GM10847 (cell line): Measurements from ENCODE around the gene DNAH10.

ENCODE experiments used
- POLR2A ChIP-seq: IDR thresholded peaks from 2 replicates; pipeline ENCODE4 v1.6.1; 2011; ENCODE audit not compliant: insufficient read length; ENCODE audit errors: extremely low read depth

Gene DNAH10

GRCh38 chr12:123936471-123936870 is 174.4 kb downstream of the DNAH10 start:
- TF ChIP-seq POLR2A: no peak

DNA sequence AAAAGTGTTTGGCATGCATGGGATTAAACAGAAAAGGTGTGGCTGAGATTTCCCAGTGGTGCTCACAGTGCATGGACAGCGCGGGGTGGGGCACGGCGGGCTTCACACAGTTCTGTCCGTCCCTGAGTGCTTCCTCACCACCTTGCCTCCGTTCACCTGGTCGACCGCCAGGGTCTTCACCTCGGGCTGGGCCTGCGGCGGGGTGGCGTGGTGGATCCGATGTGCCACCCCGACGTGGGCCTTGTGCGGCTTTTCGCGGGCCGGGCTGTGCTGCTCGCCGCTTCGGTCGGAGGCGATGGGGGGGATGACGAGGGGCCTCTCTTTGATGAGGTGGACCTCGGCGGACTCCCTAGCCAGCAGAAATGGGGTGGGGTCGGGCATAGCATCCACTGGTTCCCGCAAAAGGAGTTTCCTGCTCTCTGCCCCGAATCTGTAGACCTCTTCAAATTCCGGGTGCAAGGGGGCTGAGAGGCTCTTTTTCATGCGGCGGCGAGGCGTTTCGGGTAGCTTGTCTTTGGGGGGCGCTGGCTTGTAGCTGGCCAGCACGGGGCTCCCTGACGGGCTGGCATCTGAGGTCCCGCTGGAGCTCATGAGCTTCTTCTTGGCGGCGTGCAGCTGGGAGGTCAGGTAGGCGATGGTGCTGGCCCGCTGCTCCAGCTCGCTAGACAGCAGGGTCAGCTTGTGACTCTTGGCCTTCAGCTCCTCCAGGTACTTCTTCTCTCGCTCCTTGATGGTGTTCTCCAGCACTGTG is 175.0 kb downstream of the DNAH10 start:
- TF ChIP-seq POLR2A: no peak

- no peak for TF ChIP-seq POLR2A
Measured at GRCh38 chr12:123937707-123938591, 175.8 kb downstream of the DNAH10 start.

GRCh38 chr12:123938679-123939480 is 176.8 kb downstream of the DNAH10 start:
- TF ChIP-seq POLR2A: no peak

DNA sequence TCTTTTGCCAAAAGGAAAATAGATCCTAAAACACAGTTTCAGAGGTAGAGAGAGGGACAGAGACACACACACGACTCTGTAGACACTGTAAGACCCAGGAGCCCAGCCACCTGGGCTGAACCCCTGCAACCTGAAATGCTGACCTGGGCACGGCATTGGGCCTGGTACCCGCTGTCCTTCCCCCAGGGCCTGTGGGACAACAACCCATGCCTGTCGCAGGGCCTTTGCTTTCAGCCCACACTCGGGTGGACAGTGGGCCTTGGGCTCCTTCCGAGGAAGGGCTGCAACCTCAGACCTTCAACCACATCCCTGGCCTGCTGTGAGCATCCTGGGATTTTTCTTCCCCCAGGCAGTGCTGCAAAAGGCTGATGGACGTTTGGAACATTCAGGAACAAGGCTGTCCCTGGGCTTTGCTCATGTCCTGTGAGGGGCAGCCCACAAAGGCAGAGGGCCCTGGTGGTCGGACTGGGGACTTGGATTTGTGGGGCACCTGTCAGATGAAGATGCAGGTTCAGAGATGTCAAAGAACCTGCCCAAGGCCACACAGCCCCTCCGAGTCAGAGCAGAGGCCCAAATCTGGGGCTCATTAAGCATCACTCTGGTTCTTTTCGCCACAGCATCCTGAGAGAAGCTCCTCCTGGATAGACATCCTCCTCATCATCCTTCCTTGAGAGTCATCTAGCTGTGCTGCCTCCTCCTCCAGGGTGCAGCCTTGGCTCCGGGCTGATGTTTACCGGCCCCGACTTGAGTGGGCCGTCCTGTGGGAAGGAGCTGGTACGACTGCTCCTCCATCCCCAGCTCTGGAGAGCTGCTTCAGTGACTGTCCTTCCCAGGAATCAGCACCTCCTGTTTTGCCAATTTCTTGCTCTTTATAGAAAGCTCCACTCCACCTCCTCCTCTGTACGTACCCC is 177.9 kb downstream of the DNAH10 start:
- TF ChIP-seq POLR2A: no peak

DNA sequence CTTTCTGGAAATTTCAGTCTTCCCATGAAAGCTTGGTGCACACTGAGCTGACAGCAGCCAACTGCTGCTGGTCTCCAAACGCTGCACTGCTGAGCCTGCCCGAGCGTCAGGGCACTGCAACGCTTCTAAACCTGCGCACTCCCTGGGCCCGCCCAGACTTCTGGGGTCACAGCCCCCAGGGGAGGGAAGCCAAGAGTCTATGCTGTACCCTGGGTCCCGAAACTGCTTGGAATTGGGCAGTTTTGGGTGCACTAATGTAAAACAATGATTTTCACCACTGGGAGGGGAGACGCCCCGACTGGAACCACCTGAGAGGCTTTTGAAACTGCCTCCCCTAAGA is 178.5 kb downstream of the DNAH10 start:
- TF ChIP-seq POLR2A: no peak

GRCh38 chr12:123941000-123941399 is 178.9 kb downstream of the DNAH10 start:
- no peak for TF ChIP-seq POLR2A

DNA sequence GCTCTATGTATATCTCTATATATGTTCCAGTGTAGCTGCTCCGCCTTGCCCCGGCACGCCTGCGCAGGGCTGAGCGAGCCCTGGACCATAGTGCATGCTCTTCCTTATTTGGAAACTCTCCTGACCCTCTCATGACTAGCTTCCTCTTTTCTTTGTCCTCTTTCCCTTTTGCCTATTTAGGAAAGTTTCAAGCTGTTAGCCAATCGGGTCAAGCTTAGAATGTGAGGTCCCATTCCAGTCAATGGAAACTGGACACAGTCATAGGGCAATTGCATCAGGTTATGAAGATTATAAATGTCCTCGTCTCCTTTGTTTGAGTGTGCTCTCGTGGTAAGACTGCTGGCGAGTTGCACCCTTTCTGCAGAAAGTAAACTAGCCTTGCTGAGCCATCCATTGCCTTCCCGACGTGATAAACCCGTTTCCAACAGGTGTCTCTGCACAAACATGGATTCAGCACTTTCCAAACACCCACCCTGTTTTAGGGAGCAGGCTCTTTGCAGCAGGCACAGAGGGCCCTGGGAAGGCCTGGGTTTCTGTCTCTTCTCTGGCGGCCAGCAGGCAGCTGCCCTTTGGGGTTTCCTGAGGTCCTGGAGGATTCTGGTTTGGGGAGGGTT is 179.6 kb downstream of the DNAH10 start:
- no peak for TF ChIP-seq POLR2A

- TF ChIP-seq POLR2A: no peak
Measured at GRCh38 chr12:123942238-123942653, 180.1 kb downstream of the DNAH10 start.

- no peak for TF ChIP-seq POLR2A
Measured at GRCh38 chr12:123942911-123943648, 181.0 kb downstream of the DNAH10 start.

DNA sequence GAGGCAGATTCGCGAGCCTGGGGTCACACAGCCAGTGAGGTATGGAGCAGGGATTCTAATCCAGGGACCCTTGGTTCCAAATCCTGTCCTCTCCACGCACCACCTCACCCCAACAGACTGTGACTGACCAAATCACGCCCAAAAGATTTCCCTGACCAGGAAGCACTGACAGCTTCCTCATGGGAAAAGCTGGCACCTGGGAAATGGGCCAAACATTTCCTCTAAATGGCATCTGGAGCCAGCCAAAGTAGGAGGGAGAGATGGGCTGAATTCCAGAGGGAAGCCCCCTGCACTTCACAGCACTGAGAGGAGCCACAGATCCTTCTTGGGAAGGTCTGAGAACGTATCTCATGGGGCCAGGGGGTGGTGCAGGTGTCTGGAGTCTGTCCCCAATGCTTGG is 181.7 kb downstream of the DNAH10 start:
- TF ChIP-seq POLR2A: no peak

GRCh38 chr12:123944696-123945095 is 182.6 kb downstream of the DNAH10 start:
- TF ChIP-seq POLR2A: no peak

DNA sequence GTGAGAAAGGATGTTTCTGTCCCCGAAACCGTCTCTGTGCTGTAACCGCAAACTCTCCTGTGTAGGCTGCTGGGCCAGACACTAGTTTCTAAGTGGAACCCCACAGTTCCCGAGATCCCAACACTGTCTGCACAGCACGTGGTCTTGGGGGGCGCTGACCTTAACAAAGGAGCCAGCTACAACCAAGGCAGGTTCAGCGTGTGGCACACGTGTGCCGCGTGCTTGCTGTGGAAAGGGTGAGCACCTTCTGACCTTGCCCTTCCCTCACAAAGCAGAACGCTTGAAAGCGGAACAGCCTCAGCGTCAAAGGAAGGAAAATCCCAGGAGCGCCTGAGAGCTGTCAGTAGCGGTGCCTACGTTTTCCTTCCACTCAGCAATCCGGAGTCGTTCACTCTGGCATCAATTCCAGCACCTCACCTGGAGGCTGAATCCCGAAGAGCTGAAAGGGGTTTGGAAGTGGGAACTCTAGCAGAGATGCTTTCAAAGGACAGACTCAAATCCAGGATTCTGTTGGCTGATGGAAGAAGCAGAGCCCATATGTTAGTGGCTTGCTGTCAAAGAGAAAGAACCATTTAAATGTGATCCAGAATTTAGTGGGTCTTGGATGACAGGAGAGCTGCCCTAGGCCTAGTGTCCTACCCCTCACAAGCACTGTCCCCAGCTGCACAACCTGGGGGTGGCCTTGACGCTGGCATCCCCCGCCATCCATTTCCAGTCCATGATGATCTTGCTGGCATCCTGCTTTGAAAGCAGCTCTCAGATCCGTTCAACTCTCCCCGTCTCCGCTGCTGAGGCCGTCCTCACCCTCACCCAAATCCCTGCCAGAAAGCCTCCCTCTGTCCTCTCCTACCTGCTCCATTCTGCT is 183.4 kb downstream of the DNAH10 start:
- no peak for TF ChIP-seq POLR2A

GRCh38 chr12:123946152-123946515 is 184.0 kb downstream of the DNAH10 start:
- TF ChIP-seq POLR2A: no peak
